ENCODE measurements around the gene RANBP17. TPM values are rescaled to one million over a fixed set of nuclear protein-coding genes. Genes with fewer than 3 reads are reported as not detected.

The RANBP17 gene
- total RNA-seq, 4 donors from 2014 or later = 4.4 to 11.7 (median 6.0) TPM

GRCh38 chr5:171032435-171032973, 170.7 kb downstream of the RANBP17 start:
- no peak for TF ChIP-seq CTCF (IDR thresholded peaks at IDR 0.05; ENCODE audit: low read depth)

- TF ChIP-seq CTCF (IDR thresholded peaks at IDR 0.05; ENCODE audit: low read depth) = no peak
These were observed 189.1 kb downstream of the RANBP17 start for GRCh38 chr5:171050916-171051315.

- no peak for TF ChIP-seq CTCF (IDR thresholded peaks at IDR 0.05; ENCODE audit: low read depth)
These were observed 194.1 kb downstream of the RANBP17 start for GRCh38 chr5:171055875-171056454.

GRCh38 chr5:171067540-171068130, 205.8 kb downstream of the RANBP17 start:
- no peak for TF ChIP-seq CTCF (IDR thresholded peaks at IDR 0.05; ENCODE audit: low read depth)

- TF ChIP-seq CTCF (IDR thresholded peaks at IDR 0.05; ENCODE audit: low read depth) = no peak
These were observed 212.9 kb downstream of the RANBP17 start for GRCh38 chr5:171074747-171075146.

- TF ChIP-seq CTCF (IDR thresholded peaks at IDR 0.05; ENCODE audit: low read depth) = no peak
These were observed 218.5 kb downstream of the RANBP17 start for GRCh38 chr5:171080186-171080938.

GRCh38 chr5:171081319-171081718, 219.5 kb downstream of the RANBP17 start:
- TF ChIP-seq CTCF (IDR thresholded peaks at IDR 0.05; ENCODE audit: low read depth) = no peak

All from subcutaneous adipose tissue (tissue), 4 donors.